DND-41 (cell line): ENCODE data around the gene SEC63.

Experiments used
- CTCF ChIP-seq: IDR thresholded peaks from 2 replicates; pipeline ENCODE4 v1.5.1; 2012; ENCODE audit warnings: borderline replicate concordance, low read length, moderate library complexity, mild to moderate bottlenecking; ENCODE audit not compliant: poor library complexity, severe bottlenecking; ENCODE audit errors: extremely low read depth
- EZH2 ChIP-seq: IDR thresholded peaks from 3 replicates; pipeline ENCODE4 v1.6.1; 2012; ENCODE audit warnings: borderline replicate concordance, low read depth, mild to moderate bottlenecking, moderate library complexity, low read length, inconsistent platforms; ENCODE audit not compliant: severe bottlenecking

- TF ChIP-seq EZH2 (no peak), CTCF (no peak)
These were observed 136.4 kb downstream of the SEC63 start for GRCh38 chr6:107821591-107821990.
